ENCODE results near the gene CRIP1.

Gene CRIP1

DNA sequence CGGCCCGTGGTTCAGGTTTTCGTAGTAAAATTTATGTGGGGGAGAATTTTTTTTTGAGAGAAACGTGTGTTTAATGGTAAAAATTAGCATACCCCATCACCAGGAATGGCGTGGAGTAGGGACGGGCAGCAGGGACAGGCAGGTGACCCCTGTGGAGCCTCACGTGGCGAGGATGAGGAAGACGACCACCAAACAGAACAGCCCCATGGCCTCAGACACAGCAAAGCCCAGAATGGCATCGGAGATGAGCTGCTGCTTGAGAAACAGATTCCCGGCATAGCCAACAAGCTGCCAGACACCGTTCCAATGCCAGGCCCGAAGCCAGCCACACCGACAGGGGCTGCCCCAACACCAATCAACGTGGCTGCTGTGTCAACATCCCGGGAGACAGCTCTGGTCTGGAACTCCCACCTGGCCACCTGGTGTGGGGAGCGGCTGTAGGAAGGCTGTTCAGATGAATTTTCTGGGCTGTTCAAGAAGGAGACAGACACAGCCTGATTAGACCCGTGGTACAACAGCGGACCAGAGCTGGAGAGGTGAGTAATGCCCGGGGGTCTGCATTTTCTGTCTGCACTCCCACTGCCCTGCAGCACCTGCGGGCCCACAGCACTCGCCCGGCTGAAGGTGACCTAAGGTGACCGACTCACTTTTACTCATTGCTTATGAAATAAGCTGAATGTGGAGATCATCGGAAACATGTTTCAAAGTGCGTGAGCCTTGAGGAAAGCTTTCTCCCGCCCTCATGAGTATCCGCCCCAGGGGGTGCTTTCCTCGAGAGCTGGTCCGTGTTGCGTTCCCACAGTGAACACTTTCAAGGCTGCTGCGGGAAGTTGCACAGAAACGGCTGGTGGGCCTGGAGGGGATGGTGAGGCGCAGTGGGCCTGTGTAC, 50.2 kb downstream of the CRIP1 start:
- peak; percentile 29 for DNase-seq

DNA sequence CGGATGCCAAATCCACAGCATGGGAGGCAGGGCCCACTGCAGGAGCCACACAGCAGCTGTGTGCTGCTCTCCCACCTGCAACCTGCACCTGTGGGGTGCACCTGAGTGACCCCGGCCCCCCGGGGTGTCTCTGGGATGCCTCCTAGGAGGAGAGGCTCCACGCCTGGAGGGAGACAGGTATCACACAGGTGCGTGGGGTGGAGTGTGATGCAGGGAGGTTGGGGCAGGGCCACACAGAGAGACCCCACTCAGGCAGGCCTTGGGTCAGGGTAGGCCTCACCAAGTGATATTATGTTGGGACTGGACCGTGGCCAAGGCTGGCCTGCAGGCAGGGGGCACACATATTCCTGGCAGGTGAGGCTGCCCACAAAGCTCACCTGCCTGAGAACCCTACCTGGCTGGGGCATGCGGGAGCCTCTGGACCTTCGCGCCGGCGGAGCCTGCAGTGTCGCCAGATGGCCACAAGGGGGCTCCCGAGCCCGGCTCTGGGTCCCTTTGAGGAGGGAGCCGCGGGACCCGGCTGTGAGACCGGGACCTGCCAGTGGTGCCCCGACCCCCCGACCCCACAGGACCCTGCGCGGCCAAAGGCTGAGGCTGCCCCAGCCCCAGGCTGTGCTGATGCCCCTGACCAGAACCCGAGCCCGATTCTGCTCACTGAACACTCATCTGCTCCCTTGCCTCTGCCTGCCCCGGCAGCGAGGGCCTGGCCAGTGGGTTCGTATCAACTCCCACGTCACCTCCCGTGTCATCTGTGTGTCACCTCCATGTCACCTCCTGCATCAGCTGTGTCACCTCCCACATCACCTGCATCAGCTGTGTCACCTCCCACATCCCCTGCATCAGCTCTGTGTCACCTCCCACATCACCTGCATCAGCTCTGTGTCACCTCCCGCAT, 51.1 kb downstream of the CRIP1 start:
- peak; percentile 13 for DNase-seq
